Activated CD8-positive, alpha-beta memory T cell treated with anti-CD3 and anti-CD28 coated beads, Interleukin-2, amount 50 U/mL, for 24 hours (primary cell): Measurements from ENCODE around the gene ASB6.
"Not testable (repeated sequence)": the region's sequence is repeated elsewhere in the genome, so short reads cannot be mapped to it uniquely, and the experiment has no call there.

ENCODE experiments used
- DNase-seq: peaks from one replicate; pipeline ENCODE4 v3.0.0-alpha.2; 2020; ENCODE audit errors: extremely low read depth

The ASB6 gene

GRCh38 chr9:129606161-129607026 is 35.6 kb downstream of the ASB6 start:
- no peak for DNase-seq

GRCh38 chr9:129604766-129605163 is 37.2 kb downstream of the ASB6 start:
- no peak for DNase-seq

- no peak for DNase-seq
Measured at GRCh38 chr9:129604056-129604765, 37.7 kb downstream of the ASB6 start.

- DNase-seq = no peak
Measured at GRCh38 chr9:129602598-129603415, 39.1 kb downstream of the ASB6 start.

- DNase-seq = no peak
Measured at GRCh38 chr9:129601082-129601674, 40.8 kb downstream of the ASB6 start.

GRCh38 chr9:129598089-129598596 is 43.8 kb downstream of the ASB6 start:
- DNase-seq = no peak

- no peak for DNase-seq
Measured at GRCh38 chr9:129597355-129598088, 44.4 kb downstream of the ASB6 start.

GRCh38 chr9:129596541-129597331 is 45.2 kb downstream of the ASB6 start:
- DNase-seq = no peak

- DNase-seq = no peak
Measured at GRCh38 chr9:129595903-129596540, 45.9 kb downstream of the ASB6 start.

- no peak for DNase-seq
Measured at GRCh38 chr9:129595311-129595741, 46.6 kb downstream of the ASB6 start.

- no peak for DNase-seq
Measured at GRCh38 chr9:129594632-129595031, 47.3 kb downstream of the ASB6 start.

GRCh38 chr9:129592790-129593189 is 49.2 kb downstream of the ASB6 start:
- not testable (repeated sequence) for DNase-seq

- no peak for DNase-seq
Measured at GRCh38 chr9:129591916-129592315, 50.0 kb downstream of the ASB6 start.

- no peak for DNase-seq
Measured at GRCh38 chr9:129590466-129590865, 51.5 kb downstream of the ASB6 start.

GRCh38 chr9:129587487-129588262 is 54.3 kb downstream of the ASB6 start:
- no peak for DNase-seq

- no peak for DNase-seq
Measured at GRCh38 chr9:129586685-129587084, 55.3 kb downstream of the ASB6 start.

GRCh38 chr9:129586245-129586644 is 55.7 kb downstream of the ASB6 start:
- DNase-seq = no peak

GRCh38 chr9:129585352-129585751 is 56.6 kb downstream of the ASB6 start:
- no peak for DNase-seq
